ENCODE data around the gene HSD3B7.
A peak's percentile ranks its signal among the peaks of the same experiment; 100 is the strongest.

The HSD3B7 gene

DNA sequence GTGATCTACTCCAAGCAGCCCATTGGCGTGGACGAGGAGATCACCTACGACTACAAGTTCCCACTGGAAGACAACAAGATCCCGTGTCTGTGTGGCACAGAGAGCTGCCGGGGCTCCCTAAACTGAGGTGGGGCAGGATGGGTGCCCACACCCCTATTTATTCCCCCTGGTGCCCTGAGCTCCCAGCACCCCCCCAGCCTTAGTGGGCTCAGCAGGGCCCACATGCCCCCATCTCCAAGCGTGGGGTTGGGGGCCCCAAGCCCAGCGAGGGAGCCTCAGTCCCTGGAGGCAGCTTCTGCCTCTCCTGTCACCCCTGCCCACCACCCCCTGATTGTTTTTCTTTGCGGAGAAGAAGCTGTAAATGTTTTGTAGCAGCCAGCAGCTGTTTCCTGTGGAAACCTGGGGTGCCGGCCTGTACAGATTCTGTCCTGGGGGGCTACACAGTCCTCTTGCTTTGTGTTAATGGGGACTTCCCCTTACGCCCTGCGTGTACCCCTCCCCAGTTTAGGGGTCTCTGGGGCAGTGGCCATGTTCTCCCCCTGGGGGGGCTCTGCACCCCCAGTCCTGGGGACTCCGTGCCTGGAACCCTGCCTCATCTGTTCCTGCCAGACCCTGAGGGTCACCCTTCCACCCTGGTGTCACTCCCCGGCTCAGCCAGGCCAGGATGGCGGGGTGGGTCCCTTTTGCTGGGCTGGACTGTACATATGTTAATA, 953 bp upstream of the HSD3B7 start:
- no peak for DNase-seq (ENCODE audit: low read depth)

DNA sequence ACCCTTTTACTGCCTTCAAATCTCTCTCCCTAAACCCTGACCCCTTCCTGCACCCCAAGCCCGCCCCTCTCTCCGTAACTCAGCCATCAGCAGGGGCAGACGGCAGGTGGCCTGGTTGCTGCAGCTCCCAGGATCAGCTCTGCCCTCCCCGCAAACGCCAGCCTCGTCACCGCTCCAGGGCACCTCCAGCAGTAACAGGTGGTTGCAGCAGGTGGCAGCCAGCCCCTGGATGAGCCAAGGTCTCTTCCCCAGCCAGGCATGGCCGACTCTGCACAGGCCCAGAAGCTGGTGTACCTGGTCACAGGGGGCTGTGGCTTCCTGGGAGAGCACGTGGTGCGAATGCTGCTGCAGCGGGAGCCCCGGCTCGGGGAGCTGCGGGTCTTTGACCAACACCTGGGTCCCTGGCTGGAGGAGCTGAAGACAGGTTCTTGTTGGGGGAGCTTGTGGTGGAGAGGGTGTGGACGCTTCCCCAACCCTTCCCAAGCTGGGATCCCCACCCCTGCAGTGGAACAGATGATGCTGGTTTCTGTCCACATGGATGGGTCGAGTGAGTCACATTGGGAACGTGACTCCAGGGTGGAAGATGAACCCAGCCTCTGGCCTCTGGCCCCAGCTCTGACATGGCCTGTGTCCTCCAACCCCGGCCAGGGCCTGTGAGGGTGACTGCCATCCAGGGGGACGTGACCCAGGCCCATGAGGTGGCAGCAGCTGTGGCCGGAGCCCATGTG, 558 bp downstream of the HSD3B7 start:
- no peak for DNase-seq (ENCODE audit: low read depth)

DNA sequence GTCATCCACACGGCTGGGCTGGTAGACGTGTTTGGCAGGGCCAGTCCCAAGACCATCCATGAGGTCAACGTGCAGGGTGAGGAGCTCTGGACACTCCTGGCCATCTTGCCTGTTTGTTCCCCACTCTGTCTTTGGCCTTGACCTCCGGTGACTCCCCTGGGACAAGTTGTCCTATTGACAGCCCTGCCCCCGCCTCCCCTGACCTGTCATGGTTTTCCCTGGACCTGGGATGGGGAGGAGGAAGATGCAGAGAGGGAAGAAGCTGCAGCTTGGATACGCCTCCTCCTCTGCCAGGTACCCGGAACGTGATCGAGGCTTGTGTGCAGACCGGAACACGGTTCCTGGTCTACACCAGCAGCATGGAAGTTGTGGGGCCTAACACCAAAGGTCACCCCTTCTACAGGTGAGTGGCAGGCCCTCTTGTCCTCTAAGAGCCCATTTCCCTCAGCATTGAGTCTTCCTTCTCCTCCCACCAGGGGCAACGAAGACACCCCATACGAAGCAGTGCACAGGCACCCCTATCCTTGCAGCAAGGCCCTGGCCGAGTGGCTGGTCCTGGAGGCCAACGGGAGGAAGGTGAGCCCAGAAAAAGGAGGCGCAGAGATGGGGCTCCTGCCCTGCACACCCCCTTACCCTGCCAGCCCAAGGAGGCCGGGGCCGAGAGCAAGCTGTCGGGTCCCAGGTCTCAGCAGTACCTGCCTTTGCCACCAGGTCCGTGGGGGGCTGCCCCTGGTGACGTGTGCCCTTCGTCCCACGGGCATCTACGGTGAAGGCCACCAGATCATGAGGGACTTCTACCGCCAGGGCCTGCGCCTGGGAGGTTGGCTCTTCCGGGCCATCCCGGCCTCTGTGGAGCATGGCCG, 1.4 kb downstream of the HSD3B7 start:
- no peak for DNase-seq (ENCODE audit: low read depth)

DNA sequence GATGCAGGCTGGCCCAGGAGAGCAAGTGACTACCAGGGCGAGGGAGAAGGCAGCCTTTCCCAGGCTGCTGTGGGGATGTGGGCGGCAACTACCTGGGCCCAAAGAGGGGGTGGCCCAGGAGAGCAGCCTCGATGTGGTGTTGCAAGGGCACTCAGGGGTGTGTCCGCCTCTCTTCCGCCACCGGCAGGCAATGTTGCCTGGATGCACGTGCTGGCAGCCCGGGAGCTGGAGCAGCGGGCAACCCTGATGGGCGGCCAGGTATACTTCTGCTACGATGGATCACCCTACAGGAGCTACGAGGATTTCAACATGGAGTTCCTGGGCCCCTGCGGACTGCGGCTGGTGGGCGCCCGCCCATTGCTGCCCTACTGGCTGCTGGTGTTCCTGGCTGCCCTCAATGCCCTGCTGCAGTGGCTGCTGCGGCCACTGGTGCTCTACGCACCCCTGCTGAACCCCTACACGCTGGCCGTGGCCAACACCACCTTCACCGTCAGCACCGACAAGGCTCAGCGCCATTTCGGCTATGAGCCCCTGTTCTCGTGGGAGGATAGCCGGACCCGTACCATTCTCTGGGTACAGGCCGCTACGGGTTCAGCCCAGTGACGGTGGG, 2.7 kb downstream of the HSD3B7 start:
- DNase-seq (ENCODE audit: low read depth), result no peak

DNA sequence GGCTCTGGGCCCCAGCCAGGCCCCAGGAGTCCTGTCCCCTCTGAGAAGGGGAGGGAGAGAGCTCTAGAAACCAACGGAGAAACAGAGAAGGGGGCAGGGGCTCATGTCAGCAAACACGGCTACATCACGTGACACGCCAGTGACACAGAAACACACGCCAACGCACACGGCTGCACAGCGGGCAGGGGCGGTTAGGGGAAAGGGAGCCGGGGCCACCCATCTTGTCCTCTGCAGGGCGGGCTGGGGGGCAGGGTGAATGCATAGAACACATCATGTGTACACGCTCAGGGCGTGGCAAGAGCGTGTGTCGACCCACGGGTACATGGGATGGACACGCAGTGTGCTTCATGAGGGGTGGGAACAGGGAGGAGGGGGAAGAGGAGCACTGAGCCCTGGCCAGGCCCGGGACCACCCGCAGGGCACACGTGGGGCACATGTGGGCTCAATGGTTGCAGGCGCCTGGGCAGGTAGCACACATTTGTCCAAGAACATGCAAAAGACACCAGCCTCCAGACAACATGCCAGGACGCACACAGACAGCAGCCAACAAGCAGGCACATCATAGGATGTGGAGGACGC, 4.6 kb downstream of the HSD3B7 start:
- DNase-seq (ENCODE audit: low read depth), result no peak

DNA sequence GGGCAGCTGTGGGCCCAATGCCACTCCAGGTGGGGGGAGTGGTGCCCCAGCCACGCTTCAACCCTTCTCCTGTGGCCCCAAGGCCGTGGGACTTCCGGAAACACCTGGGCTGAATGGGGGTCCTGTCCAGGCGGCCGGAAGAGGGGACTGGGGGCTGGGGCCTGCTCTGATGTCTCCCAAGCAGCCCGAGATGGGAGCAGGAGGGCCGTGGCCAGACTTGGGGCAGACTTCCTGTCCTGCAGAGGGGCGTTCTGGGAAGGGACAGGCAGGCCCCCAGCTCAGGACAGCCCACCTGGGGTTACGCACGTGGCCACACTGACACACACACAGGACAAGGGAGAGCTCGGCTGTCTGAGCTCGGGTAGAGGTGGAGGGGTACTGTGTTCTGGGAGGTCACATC, 5.1 kb downstream of the HSD3B7 start:
- DNase-seq (ENCODE audit: low read depth), result no peak

DNA sequence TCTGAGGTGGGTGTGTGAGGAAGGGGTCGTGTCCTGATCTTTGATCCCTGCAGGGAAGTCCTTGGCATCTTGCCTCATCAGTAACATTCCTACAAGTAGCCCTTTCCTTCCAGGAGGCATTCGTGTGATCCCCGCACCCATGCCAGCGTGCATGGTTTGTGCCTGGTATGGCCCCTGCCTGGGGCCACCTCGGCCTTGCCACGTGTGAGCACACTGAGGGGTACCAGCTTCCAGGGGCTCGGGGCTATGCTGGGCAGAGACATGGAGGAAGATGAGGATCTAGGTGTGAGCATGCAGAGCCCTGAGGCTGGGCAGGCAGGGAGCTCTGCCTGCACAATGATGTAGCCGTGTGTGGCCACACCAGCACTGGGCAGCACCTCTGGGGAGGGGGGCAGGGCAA, 6.0 kb downstream of the HSD3B7 start:
- DNase-seq (ENCODE audit: low read depth), result no peak

DNA sequence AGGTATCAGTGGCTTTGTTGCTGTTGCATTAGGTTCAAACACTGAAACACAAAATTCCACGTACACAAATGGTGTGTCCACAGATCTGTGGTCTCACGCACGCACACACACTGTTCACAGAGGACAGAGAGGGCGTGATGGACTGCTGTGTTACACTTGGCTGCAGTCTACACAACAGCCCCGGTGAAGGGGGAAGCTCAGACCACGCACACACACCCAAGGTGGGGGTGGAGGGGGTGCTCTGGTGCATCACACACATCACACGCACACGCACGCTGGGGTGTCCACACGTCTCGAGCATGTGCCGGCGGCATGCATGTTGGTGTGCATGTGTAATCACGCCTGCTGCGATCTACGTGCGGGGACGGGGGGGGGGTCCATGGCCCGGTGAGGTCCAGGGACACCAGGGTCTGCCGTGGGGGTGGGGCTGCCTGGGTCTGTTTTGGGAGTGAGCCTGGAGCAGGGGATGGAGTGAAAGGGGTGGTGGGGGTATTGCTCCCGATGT, 7.3 kb downstream of the HSD3B7 start:
- no peak for DNase-seq (ENCODE audit: low read depth)

DNA sequence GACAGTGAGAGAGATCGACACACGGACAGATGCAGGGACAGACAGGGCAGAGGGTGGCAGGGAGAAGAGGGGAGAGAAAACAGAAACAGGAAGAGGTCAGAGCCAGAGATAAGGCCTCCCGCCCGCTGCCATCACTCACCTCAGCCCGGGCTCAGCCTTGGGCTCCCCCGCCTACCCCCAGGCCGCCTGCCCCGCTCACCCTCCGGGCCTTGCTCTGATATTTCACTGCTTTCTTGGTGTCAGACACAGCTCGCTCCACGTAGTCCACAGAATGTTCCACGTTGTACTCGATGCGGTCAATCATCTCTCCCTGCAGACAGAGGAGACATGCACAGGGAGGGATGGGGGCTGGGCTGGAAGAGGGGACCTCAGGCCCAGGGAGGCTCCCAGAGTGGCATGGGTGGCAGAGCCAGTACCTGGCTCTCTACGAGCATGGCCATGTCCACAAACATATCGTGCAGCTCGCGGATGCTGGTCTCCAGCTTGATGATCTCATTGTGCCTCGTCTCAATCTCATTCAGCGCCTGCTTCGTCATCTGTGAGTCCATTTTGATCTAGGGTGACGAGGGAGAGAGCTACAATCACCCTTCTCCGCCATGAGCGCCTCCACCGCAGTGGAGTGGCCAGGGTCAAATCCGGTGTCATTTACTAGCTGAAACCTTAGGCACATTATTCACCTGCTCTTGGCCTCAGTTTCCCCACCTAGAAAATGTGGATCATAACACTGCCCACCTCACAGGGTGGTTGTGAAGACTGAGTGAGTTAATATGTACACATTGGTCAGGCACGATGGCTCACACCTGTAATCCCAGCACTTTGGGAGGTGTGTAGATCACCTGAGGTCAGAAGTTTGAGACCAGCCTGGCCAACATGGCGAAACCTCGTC, 8.2 kb downstream of the HSD3B7 start:
- no peak for DNase-seq (ENCODE audit: low read depth)

DNA sequence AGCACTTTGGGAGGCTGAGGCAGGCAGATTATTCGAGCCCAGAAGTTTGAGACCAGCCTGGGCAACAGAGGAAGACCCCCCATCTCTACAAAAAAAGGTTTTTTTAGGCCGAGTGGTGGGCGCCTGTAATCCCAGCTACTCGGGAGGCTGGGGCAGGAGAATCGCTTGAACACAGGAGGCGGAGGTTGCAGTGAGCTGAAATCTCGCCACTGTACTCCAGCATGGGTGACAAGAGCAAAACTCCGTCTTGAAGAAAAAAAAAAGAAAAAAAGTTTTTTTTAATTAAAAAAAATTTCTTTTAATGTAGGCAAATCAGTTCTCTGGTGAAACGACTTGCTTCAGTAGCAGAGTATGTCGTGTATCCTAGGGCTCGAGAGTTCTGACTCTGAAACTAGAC, 10.9 kb downstream of the HSD3B7 start:
- DNase-seq (ENCODE audit: low read depth), result no peak

DNA sequence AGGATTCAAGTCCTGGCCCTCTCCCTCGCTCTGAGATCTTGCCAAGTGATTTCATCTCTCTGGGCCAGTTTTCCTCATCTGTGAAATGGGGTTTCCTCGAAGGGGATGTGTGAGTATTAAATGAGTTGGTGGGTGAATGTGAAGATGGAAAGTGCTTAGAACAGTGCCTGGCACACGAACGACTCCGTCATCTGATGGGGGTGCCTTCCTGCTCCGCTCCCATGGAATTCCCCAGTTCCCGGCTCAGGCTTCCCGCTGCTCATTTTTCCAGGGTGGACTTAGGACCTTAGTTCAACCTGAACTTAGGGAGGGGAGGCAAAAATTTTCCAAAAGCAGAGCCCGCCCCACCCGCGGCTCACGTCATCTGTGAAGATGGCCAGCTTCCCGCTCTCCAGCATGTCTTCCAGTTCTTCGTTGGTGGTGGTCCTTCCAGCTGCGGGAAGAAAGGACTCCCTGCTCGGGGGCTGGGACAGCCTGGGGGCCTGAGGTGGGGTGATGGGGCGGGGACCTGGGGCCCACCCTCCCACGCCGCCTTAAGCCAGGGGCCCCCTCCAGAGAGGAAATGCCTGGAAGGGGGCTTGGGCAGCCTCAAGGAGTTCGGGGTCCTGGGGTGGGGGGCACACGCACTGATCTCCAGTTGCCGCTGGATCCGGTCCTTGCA, 11.4 kb downstream of the HSD3B7 start:
- no peak for DNase-seq (ENCODE audit: low read depth)

DNA sequence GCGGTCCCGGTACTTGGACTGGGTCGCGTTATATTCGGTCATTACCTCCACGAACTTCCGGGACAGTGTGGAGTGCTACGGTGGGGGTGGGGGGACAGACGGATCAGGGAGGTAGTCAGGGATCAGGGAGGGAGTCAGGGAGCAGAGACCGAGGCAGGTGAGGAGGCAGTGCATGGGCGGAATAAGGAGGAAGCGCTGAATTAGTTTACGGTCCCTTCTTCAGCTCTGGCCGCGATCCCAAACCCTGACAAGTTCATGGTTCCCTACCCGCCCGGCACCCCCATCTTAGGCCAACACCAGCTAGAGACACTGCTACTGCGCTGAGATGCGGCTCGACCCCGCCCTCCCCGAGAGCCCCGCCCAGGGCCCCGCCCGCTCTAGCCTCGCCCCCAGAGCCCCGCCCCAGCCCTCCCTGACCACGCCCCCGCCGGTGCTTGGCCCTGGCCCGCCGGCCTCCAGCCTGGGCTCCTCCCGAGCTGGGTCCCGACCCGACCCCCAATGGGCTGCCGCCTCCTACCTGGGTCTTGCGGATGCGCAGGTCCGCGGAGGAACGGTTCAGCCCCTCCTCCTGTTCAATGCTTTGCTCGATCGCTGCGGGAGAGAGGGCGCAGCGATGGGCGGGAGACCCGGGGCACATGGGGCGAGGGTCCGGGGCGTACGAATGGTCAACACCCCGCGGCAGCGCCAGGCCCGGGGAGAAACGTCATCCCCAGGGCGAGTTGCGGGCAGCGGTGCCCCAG, 12.1 kb downstream of the HSD3B7 start:
- peak; percentile 78 for DNase-seq (ENCODE audit: low read depth)

DNA sequence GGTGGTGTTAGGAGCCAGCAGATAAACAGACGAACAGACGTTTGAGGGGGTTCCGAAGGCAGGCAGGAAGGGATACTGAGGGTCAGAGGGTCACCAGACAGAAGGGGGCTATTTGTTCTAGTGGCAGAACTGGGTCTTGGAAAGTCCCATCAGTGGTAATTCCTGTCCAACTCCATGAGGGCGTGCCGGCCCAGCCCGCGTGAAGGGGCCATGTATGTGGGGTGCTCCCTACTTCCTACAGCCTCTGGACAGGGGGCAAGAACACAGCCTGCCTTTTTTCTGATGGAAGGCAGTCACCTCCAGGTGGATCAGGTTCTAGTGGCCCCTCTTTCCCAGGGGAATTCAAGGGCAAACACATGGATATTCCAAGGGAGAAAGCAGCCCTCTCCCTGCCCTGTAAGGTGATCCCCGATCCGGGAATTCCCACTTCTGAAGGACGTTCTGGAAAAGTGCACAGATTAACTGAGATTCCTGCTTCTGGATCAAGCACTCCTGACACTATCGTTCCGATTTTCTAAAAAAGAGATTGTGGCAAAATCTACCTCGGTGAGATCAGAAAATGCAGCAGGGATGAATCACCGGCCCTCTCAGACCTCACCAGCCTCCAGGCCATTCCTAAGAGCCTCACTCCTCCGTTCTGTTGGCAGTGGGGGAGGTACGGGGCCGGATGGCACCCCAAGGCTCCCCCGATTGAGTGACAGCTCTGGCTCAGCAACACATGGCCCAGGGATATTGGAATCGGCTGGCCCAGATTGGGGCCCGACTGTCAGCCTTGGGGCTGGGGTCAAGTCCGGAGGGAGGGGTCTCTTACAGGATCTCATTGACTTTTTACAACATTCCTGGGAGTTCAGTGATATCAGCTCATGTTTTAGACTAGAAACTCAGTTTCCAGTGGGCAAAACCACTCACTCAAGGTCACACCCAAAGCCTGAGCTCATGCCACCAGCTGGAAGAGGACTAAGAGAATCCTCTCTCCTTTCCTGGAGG, 13.0 kb downstream of the HSD3B7 start:
- DNase-seq (ENCODE audit: low read depth), result no peak

DNA sequence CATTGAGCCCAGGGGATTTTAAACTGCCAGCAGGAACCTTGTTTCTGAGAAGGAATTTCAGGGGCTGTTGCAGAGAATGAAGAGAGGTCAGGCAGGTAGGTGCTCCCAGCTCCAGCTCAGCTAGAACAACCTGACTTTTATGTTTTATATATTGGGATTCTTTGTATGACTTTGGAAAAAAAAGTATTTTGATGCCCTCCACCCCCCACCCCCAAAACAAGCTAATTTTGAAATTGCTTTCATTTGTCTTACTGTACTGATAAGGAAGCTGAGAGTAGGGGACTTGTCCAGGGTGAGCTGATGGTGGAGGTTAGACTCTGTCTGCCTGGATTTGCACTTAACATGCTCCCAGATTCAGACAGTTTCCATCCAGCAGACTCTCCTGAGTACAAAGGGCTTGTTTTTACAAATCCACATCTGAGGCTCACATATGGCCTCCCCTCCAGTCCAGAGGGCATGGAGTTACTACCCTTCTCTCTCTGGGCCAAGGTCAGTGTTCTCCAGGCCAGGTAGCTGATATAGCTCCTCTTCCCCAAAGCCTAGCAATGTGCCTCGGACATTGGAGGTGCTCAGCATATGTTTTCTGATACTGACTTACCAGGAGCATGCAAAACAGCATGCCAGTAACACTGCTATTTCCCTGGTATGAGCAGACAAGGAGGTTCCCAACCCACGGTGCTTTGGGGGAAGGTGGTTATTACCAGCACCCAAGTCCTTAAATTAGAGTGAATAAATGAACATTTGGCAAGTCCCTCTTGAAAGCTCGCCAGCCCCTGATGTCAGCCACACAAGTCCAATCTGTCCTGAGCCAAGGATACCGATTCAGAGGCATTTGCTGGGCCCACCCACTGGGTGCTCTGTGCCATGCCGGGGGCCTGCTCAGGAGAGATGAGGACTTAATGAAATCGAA, 14.1 kb downstream of the HSD3B7 start:
- DNase-seq (ENCODE audit: low read depth), result no peak

DNA sequence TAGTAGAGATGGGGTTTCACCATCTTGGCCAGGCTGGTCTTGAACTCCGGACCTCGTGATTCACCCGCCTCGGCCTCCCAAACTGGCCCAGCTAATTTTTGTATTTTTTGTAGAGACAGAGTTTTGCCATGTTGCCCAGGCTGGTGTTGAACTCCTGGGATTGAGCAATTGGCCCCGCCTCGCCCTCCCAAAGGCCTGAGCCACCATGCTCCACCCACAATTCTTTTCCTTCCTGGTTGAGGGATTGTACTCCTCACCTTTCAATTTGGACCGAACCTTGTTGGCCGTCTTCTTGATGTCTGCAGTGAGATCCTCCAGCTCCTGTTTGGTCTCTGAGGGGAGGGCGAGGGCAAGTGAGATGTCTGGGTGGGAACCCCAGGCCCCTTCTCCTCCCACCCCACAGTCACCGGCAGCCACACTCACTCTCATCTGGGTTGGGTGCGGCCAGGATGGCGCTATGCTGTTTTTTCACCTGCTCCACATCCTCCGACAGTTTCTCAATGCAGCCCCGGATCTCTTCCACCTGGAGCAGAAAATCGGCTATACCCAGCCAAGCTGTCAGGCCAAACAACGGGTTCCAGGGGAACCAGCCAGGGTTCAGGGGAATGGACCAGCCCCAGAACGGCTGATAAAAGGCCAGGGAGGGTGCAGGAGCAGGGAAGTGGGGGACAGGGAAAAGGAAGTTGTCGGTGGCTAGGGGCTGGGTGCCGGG, 15.8 kb downstream of the HSD3B7 start:
- no peak for DNase-seq (ENCODE audit: low read depth)

DNA sequence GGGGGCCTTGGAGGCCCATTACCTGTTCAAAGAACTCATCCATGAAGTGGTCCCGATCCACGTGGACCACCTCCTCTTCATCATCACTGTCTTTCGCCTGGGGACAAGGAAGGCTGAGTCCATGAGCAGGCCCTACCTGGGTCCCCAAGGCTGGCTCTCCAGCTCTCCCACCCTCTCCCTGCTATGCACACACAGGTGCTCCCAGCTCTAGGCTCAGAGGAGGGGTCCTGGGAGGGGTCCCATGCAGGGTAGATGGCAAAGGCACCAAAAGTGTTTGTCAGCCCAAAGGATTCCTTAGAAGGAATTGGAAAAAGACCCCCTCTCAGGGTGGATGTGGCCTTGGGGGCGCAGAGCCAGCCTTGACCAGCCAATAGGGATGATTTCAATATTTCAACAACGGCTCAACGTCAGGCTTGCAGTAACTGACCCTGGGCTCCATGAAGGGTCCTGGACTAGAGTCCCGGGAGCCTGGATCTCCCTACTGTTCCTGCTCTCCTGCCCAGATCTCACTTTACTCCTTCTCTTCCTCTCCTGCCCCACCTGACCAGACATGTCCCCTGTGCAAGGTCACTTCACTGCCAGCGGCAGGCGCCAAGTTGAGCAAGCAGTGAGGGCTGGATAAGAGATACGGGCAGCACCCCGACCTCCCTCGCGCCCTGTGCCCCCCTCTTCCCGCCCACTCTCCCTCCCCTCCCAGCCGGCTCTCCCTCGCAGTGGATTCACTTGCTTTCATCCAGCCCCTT, 16.7 kb downstream of the HSD3B7 start:
- no peak for DNase-seq (ENCODE audit: low read depth)

Measured in activated T-helper 9 cell treated with anti-CD3 and anti-CD28 coated beads, Interleukin-2, amount 50 U/mL, for 16 hours (primary cell).